Esophagus muscularis mucosa (tissue), 4 donors: Measurements from ENCODE around the gene IGFBP4.

Source experiments
- EP300 ChIP-seq: sonication (generic); formaldehyde crosslinking; IDR thresholded peaks from one replicate; pipeline ENCODE4 v1.6.1; 2017; ENCODE audit warnings: antibody characterized with exemption
- POLR2A ChIP-seq: fragments of 450-650 bp; IDR thresholded peaks from one replicate; pipeline ENCODE4 v1.6.1; 2017; ENCODE audit warnings: antibody characterized with exemption, moderate library complexity, mild to moderate bottlenecking, low read depth
- POLR2AphosphoS5 ChIP-seq, 2 donors: sonication (generic); formaldehyde crosslinking; IDR thresholded peaks; one replicate each; pipeline ENCODE4 v1.6.1; 2017; ENCODE audit warnings: antibody characterized with exemption in 2 of 2
- TF ChIP-seq, protein P1 (sequence below), 3 experiments: fragments of 200-600 bp in 2 of 3; fragments of 450-650 bp in 1 of 3; sonication (generic) in 2 of 3; IDR thresholded peaks; one replicate each; pipeline ENCODE4 v1.5.1; 2017 to 2019; ENCODE audit warnings: antibody characterized with exemption in 3 of 3, mild to moderate bottlenecking in 2 of 3, moderate library complexity in 1 of 3

GRCh38 chr17:40493697-40494096 is 50.4 kb downstream of the IGFBP4 start:
- TF ChIP-seq EP300 (no peak), POLR2AphosphoS5 (IDR thresholded peaks at IDR 0.05) (no peak), POLR2A (no peak)
- TF ChIP-seq, protein P1, sequence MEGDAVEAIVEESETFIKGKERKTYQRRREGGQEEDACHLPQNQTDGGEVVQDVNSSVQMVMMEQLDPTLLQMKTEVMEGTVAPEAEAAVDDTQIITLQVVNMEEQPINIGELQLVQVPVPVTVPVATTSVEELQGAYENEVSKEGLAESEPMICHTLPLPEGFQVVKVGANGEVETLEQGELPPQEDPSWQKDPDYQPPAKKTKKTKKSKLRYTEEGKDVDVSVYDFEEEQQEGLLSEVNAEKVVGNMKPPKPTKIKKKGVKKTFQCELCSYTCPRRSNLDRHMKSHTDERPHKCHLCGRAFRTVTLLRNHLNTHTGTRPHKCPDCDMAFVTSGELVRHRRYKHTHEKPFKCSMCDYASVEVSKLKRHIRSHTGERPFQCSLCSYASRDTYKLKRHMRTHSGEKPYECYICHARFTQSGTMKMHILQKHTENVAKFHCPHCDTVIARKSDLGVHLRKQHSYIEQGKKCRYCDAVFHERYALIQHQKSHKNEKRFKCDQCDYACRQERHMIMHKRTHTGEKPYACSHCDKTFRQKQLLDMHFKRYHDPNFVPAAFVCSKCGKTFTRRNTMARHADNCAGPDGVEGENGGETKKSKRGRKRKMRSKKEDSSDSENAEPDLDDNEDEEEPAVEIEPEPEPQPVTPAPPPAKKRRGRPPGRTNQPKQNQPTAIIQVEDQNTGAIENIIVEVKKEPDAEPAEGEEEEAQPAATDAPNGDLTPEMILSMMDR (IDR thresholded peaks at IDR 0.05) = no peak
